GM18499 (cell line): Measurements from ENCODE around the gene SLC5A9.
"Not testable (repeated sequence)": the region's sequence is repeated elsewhere in the genome, so short reads cannot be mapped to it uniquely, and the experiment has no call there.

Experiments used
- ATAC-seq: cut with Tn5 transposase; IDR thresholded peaks from one replicate; pipeline ENCODE4 v1.9.1; 2021; ENCODE audit warnings: moderate number of reproducible peaks; ENCODE audit not compliant: insufficient read depth, unreplicated experiment

Gene SLC5A9

DNA sequence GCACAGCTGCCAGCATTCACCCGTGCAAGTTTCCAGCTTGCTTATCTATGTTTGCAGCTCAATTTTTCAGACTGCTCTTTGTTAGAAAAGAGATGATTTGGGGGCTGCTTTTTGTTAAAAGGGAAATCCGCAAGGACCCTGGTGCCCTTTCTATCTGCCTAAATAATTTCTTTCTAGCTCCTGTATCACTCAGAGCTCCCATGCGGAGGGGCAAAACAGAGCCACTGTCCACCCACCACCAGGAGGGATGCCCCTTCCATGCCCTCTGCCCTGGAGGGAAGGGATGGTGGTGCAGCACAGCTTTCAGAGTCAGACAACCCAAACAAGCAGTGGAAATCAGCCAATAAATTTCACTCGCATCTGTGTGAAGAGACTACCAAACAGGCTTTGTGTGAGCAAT is 13.9 kb upstream of the SLC5A9 start:
- ATAC-seq: no peak

DNA sequence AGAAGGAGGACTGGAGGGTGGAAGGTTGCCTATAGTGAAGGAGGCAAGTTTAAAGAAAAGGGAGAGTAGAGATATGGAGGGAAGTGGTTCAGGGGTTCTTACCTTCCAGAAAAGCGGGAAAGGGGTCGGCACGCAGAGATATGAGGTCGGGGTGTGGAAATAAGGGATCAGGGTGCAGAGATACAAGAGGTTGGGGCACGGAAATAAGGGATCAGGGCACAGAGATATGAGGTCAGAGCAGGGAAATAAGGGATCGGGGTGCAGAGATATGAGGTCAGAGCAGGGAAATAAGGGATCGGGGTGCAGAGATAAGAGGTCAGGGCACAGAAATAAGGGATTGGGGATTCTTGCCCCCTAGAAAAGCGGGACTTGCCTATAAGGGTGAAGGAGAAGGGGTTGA is 9.1 kb upstream of the SLC5A9 start:
- not testable (repeated sequence) for ATAC-seq

DNA sequence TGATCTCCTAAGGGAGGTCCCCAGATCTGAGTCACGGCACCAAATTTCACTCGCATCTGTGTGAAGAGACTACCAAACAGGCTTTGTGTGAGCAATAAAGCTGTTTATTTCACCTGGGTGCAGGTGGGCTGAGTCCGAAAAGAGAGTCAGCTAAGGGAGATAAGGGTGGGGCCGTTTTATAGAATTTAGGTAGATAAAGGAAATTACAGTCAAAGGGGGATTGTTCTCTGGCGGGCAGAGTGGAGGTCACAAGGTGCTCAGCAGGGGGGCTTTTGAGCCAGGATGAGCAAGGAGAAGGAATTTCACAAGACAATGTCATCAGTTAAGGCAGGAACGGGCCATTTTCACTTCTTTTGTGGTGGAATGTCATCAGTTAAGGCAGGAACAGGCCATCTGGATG is 8.2 kb upstream of the SLC5A9 start:
- not testable (repeated sequence) for ATAC-seq

DNA sequence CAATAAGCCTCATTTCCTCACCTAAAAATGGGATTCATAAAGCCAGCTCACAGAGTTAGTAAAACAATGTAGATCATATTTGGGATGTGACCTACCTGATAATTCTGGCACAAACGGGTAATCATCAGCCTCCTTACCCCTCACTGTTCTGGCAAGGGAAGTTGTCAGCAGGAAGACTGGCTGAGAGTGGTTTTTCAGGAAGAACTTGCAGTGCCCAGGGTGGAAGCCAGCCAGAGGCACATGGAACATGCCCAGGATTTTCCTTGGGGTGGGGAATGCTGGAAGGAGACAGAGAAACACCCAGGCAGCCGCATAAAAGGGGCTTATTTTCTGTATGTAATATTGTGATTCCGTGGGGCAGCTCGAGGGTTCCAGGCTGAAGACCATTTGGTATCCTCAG is 7.7 kb upstream of the SLC5A9 start:
- no peak for ATAC-seq

DNA sequence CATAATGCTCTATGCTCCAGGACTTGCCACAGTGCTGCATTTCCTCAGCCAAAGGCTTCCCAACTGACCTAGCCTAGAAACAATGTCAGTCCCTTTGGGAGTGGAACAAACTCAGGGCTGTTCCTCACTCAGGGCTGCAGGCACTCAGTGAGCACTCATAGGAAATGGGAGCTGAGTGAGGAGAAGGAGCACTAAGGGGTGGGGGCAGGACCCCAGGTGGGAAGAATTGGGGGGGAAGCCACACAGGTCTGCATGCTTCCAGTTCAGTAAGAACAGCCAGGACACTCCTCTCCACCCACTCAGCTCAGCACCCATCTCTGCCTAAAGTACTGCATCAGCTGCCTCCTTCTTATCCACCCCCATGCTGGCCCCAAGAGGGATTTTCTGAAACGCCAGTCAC is 7.3 kb upstream of the SLC5A9 start:
- no peak for ATAC-seq

DNA sequence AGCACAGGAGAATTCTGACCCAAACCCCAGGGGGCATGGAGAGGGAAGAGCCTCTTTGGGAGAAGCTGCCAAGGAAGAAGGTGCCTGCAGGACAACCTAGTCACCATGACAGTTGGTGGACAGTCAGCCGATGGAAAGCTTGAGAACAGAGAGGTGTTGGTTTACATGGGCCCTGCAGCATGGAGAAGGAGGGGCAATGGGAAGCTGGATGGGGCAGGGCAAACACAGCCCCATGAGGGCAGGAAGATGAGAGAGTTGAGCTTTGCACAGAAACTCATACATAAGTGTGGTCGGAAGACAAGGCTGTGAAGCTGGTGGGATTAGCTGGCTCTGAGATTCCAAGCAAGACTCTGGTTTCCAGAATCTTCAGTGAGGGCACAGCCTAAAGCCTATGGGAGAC is 6.6 kb upstream of the SLC5A9 start:
- no peak for ATAC-seq

DNA sequence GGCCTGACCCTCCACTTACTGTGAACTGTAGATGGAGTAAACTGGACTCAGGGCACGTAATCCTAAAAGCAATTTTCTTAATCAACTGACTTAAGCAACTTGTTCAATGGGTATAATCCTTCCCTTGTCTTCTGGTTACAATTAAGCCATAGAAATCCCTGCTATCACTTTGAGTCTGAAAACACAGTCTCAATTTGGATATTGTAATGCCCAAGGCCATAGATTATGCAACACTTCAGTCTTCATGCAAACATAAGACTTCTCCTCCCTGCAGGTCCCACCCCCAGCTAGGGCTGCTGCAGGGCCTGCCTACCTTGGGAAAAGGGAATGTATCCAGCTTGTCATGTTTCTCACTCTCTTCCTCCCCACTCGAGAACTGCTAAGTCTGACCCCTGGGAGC is 6.2 kb upstream of the SLC5A9 start:
- ATAC-seq: no peak

DNA sequence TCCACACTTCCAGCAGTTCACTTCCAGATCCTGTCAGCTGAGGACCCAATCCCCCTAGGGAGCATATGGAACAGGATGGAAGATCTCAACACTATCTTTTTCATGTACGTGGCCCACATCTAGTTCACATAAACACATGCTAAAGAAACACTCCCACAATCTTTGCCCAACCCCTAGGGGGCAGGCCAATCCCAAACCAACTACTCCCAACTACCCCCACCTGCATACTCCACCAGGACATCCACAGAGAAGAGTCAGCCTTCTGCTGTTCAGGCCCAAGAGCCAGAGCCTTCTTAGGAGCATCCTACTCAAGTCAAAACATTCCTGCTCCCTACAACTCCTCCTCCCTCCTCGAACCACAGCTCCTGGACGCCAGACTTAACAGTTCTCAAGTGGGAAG is 5.6 kb upstream of the SLC5A9 start:
- no peak for ATAC-seq

DNA sequence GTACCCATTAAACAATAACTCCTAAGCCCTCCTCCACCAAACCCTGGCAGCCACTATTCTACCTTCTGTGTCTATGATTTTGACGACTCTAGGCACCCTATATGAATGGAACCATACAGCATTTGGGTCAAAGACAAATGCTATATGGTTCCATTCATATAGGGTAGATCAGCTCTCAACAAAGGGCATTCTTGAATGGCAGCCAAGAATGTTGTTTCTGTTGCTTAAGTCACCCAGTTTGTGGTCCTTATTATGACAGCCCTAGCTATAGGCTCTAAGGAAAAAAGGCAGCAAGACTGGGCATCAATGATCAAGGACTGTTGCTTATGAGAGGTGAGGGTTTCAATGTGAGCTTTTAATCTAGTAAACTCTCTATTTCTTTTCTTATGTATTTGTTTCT is 4.7 kb upstream of the SLC5A9 start:
- no peak for ATAC-seq

DNA sequence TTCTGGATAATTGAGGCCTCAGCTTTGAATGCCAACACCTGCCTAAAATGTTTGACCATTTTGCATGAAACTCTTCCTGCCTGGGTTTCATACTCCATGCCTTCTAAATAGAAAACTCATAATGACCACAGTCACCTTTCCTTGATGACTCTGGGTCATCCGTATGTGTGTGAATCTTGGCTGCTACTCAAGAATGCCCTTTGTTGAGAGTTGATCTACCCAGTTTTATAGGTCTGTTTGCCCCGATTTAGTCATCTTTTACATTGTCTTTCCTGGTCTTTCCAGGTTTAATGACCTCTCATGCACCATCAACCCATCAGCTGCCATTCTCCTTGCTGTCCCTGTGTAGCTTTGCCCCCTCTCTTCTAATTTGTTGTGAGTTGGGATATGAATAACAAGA is 2.7 kb upstream of the SLC5A9 start:
- ATAC-seq: no peak

DNA sequence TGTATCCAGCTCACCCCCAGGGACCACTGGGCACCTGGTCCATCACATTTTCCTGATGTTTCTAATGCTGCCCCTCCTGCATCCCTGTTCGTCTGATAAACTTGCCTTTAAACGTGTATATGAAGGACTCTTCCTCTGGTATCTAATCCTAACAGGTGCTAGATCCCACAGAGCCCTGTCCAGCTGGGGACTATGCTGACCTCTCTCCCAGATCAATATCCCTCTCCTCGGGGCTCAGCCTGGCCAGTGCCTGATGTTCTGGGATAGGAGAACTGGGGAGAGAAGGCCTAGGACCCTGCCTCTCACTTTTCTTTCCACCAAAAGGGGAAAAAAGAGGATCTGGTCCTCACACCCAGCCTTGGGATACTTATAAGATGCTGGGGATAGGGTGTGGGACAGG is 1.4 kb upstream of the SLC5A9 start:
- ATAC-seq: no peak

DNA sequence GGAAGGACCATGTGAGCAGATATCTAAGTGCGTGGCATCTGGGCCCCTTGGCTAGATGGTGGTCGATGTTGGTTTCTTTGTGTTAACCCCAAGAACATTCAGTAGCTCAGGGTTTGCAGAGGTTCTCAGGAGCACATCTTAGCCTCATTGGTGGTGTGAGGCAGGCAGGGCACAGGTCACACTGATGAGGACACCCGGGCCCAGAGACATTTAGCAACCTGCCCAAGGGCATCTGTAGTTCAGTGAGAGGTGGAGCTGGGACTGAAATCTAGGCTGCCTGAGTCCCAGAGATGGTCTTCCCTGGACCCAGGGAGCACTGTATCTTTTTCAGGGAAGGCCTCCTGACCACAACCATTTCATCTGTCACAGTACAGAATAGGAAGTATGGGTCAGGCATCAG is 859 bp upstream of the SLC5A9 start:
- ATAC-seq: no peak

DNA sequence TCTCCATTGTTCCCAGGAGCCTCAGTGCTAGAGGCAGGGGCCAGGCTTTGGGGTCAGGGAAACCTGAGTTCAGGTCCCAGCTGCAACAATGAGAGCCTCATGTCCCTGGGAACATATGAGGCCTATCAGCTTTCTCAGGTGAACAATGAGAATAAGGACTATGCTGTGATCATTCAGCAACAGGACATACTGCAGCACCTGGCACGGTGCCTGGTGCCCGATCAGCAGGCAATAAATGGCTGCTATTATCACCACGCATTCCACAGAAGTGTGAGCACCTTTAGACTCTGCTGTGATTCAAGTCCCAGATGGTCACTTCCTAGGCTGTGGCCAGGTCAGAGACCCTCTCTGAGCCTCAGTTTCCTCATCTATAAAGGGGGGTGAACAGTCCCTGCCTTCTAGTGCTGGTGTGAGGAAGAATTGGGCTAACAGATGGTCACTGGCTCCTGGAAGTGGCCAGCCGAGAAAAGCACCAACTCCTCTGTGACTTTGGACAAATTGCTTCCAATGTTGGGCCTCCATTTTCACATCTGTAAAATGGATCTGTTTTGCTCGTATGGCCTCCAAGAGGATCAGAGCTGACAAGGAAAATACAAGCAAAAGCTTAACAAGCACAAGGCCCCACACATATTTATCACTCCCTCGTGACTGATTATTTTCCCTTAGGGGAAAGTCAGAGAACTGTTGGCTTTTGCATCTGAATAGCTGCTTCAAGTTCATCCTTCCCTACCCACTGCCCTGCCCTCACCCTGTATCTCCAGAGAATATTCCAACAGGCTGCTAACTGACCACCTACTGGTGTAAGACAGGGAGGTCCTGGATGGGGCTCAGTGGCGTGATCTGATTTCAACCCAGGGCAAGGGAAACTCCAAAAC is 1.1 kb downstream of the SLC5A9 start:
- ATAC-seq: no peak

DNA sequence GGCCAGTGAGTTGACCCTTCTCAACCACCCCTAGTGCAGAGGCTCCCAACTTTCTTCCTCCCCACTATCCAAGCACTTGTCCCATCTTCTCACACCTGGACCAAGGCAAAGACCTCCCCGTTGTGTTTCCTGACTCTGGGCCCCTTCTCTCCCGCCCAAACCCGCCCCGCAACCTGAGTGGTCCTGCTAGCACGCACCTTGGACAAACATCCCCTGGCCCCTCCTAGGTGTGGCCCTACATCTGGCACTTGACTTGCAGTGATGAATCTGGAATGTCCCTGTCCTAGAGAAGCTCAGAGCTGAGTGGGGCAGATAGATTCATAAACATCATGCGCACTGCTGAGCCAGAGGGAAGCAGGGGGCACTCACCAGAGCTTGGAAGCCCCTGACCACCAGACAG is 2.3 kb downstream of the SLC5A9 start:
- no peak for ATAC-seq

DNA sequence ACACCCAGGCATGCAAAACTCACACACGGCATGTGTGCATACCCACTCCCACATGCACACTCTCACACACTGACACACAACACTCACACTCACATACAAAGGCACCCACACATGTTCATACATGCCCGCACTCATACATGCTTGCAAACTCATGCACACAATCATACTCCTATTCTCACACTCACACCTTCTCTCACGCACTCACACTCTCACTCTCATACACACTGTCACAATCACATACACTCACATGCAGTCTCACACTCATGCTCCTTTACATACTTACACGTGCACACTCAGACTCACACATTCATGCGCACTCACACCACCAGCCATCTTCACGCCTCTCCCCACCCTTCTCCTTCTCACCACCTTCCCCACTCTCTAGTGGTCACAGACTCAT is 3.1 kb downstream of the SLC5A9 start:
- ATAC-seq: no peak

DNA sequence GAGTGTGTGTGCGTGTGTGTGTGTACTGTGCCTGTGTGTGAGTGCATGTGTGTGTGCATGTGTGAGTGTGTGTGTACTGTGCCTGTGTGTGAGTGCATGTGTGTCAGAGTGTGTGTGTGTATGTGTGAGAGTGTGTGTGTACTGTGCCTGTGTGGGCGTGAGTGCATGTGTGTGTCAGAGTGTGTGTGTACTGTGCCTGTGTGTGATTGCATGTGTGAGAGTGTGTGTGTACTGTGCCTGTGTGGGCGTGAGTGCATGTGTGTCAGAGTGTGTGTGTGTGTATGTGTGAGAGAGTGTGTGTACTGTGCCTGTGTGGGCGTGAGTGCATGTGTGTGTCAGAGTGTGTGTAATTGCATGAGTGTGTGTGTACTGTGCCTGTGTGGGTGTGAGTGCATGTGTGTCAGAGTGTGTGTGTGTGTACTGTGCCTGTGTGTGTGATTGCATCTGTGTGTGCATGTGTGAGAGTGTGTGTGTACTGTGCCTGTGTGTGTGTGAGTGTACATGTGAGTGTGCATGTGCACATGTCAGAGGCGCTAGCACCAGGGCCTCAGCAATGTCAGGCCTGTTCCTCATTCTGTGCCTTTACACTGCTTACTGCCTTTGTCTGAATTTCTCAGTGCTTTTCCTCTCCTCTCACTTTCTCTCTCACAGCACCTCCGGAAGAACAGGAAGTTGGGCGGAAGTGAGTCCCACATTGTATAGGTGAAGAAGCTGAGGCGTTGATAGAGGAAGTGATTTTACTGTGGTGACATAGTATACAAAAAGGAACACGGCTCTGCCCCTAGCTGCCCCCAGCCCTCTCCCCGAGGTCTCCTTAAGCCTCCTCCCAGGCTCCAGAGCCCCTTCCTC is 4.9 kb downstream of the SLC5A9 start:
- ATAC-seq: no peak

DNA sequence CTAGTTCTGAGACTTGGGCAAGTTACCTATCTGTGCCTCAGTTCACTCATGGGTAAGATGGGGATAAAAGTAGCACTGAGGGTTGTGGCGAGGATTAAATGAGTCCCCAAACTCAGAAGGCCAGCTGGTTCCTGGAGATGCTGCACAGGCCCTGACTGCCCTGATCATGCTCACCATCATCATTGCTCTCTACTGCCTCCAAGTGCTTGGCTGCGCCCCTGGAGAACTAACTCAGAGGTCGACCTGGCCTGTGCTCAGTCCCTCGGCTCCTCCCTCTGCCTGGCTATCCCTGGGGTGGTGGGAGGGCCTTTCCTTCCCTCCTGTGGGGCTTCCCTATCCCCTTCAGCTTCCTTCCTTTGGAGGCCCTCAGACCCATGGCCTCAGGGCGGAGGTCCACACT is 5.6 kb downstream of the SLC5A9 start:
- ATAC-seq: no peak

DNA sequence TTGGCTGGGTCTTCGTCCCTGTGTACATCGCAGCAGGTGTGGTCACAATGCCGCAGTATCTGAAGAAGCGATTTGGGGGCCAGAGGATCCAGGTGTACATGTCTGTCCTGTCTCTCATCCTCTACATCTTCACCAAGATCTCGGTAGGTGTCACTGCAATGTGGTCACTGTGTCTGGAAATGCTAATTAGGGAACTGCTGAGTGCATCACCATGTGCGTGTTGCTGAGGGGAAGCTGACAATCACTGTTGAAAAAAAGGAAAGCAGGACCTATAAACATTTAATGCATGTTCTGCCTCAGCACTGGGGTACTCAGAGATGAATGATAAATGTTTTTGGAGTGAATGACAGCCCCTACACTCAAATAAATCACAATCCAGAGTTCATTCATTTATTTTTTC is 6.8 kb downstream of the SLC5A9 start:
- ATAC-seq: no peak

DNA sequence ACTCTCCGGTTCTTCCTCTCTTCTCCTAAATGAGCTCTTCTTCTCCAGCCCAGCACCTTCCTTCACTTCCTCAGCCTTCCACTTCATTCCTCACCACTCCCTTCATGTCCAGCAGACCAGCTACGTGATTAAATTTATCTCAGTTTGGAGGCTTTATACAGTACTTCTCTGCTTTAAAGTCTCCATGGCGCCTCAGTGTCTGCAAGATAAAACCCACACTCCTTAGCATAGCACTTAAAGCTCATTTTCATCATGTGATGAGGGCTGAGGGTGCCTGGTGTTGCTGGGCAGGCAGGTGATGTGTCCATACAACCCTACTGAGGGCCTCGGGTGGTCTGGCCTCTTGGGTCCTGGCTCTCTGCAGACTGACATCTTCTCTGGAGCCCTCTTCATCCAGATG is 7.7 kb downstream of the SLC5A9 start:
- no peak for ATAC-seq

DNA sequence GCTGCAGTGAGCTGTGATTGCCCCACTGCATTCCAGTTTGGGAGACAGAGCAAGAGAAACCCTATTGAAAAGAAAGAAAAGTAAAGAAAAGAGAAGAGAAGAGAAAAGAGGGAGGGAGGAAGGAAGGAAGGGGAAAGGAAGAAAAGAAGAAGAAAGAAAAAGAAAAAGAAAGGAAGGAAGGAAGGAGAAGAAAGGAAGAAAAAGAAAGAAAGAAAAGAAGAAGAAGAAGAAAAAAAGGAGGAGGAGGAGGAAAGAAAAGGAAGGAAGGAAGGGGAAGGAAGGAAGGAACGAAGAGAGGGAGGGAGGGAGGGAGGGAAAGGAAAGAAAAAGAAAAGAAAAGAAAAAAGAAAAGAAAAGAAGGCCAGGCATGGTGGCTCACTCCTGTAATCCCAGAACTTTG is 10.2 kb downstream of the SLC5A9 start:
- ATAC-seq: no peak

DNA sequence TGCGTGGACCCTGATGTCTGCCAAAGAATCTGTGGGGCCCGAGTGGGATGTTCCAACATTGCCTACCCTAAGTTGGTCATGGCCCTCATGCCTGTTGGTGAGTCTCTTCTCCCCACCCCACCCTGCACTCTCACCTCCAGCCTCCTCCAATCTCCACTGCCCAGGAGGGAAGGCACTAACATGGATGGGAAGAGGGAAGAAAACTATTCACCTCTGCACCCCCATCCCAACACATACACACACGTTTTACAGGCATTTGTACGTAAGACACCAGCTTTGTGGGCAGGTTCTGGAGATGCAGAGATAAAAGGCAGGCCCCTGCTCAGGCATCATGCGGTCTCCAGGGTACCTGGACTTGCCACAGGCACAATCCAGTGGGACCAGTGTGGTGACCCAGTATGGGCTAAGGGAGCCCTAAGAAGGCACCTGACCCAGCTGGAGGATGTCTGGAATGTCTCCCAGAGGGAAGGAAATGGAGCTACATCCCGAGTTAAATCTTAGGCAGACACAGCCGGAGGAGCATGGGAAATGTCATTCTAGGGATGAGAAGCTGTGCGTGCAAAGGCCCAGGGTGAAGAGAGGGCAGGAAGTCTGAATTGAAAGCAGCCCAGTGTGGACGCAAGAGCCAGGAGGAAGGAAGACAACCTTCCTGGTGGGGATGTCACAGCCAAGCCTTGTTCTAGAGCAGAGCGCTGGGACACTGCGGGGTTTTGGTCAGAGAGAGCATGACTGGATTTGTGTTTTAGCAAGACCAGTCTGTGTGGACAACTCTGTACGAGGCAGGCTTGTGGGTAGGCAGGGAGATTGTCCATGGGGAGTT is 11.4 kb downstream of the SLC5A9 start:
- no peak for ATAC-seq
